GM06990 (cell line): ENCODE measurements around the gene CLMN.

Source experiments
- DNase-seq: peaks from one replicate; pipeline ENCODE4 v3.0.0-alpha.2; 2011; ENCODE audit not compliant: insufficient read length; ENCODE audit errors: extremely low read depth
- H3K27me3 ChIP-seq: replicated peaks from 2 replicates; pipeline ENCODE4 v1.6.0; 2011; ENCODE audit warnings: low read length; ENCODE audit not compliant: control insufficient read depth, insufficient read depth
- H3K36me3 ChIP-seq: 2 replicates; pipeline ENCODE4 v1.5.1; 2011; ENCODE audit warnings: low read length; ENCODE audit not compliant: control insufficient read depth, insufficient read depth
- H3K4me3 ChIP-seq: replicated peaks from 2 replicates; pipeline ENCODE4 v1.5.1; 2011; ENCODE audit warnings: low read depth, mild to moderate bottlenecking, control low read depth, low read length
- CTCF ChIP-seq: IDR thresholded peaks from 2 replicates; pipeline ENCODE4 v1.5.1; 2011; ENCODE audit warnings: low read length, control low read depth, mild to moderate bottlenecking, inconsistent platforms; ENCODE audit not compliant: insufficient read depth, poor library complexity, severe bottlenecking

The CLMN gene

DNA sequence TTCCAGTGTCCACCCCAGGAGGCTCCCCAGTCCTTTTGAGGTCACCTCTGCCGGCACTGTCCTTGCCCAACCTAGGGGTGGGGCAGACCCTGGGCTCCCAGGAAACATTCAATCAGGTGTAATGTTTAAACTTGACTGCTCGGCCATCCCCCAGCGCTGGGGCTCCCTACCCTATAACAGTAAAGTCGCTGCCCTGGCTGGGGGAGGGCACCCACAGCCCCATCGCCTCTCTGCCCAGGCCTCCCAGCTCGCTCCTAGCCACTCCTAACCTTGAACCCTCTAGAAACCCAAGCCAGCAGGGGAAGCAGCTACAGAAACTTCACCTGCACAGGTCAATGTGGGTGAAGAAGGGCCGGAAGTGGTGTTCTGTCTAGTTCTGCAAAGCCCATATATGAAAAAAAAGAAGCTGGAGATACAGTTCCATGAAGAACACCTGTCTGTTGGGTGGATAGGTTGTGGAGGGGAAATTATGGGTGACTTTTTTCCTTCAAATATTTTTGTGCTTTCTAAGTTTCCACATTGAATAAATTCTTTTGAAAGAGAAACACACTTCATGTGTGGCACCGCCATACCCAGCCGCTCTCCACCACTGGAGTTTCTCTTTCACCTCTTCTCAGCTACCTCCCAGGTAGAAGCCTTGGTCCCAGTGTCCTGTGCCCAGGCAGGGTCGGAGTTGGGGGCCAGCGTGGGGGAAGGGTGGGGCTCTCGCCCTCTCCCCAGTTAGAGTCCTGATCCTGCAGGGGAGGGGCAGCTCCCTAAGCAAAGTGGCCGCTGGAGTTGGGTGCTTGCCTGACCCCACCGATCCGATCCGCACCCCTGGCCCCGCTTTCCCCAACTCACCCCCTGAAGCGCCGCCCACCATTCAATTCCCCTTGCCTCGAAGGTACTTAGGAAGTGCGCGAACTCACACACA, 1.1 kb downstream of the CLMN start:
- Histone ChIP-seq H3K36me3 (no peaks in the 10 kb centered on the region), H3K27me3 (no peaks in the 10 kb centered on the region), H3K4me3 (peak overlapping the region; percentile 65)
- DNase-seq: no peak
- TF ChIP-seq CTCF: no peak

- H3K36me3 ChIP-seq: no peaks in the 10 kb centered on the region
- no peak overlapping the region for H3K4me3 ChIP-seq
- no peak for TF ChIP-seq CTCF
- no peaks in the 10 kb centered on the region for H3K27me3 ChIP-seq
- DNase-seq: no peak
Measured at GRCh38 chr14:95317817-95318343, 1.8 kb downstream of the CLMN start.

DNA sequence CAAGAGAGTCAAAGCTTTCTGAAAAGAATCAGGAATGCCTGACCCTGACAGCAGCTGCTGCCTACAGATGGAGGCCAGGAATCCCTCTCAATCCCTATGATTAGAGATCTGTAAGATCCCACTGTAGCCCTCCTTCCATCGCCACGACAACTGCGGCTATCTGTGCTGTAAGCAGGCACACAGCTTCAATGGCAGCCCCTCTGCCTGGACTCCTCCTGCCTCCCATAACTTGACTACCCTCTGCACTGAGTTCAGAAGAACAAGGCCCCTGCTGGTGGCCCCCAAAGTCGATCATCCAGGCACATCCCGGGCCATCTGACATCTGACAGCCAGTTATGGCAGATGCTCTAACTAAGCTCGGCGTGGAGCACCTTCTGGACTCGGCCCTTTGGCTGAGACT, 2.9 kb downstream of the CLMN start:
- Histone ChIP-seq H3K36me3 (no peaks in the 10 kb centered on the region), H3K4me3 (no peak overlapping the region), H3K27me3 (no peaks in the 10 kb centered on the region)
- no peak for DNase-seq
- TF ChIP-seq CTCF: no peak

DNA sequence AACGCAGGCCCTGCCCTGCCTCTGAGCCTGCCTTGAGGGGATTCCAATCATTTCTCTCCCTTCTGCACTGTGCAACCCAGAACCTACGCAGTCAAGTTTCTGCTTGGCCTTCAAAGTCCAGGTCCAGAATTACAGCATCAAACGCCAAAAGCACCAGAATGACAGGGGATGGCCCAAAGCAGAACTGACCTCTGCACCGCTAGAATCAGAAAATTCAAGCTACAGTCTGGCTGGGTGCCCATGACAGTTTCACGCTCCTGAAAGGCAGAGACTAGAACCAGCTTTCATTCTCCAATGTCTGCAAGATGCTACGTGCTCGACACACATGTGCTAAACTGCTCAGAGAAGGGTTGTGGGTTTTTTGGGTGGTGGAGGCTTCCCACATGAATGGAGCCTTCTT, 4.1 kb downstream of the CLMN start:
- DNase-seq: no peak
- TF ChIP-seq CTCF: no peak
- Histone ChIP-seq H3K4me3 (no peak overlapping the region), H3K36me3 (no peaks in the 10 kb centered on the region), H3K27me3 (no peaks in the 10 kb centered on the region)

DNA sequence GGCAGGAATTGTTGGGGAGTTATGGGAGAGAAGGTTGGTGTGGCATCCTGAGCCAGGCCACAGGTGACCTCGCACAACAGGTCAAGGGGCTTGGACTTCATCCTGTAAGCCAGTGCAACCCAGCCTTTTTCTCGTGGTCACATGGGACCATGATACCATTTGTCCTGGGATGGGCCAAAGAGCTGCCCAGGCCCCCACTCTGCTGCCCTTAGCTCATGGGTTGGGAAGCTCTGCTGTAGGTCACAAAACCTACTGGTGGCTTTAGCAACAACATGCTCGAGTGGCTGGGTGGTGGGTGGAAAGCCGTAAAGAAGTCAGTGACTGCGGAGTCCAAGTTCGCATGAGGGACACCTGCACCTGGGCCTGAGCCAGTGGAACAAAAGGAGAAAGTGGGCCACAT, 4.6 kb downstream of the CLMN start:
- Histone ChIP-seq H3K4me3 (no peak overlapping the region), H3K36me3 (no peaks in the 10 kb centered on the region), H3K27me3 (no peaks in the 10 kb centered on the region)
- TF ChIP-seq CTCF: no peak
- DNase-seq: no peak
